Gastrocnemius medialis (tissue), 4 donors: ENCODE results near the gene TWIST2. TPM values are rescaled to one million over a fixed set of nuclear protein-coding genes. Genes with fewer than 3 reads are reported as not detected.

Source experiments
- ATAC-seq, 2 donors: fragments of 150-250 bp; one replicate each; pipeline ENCODE4 v1.9.1; 2016
- DNase-seq, 2 donors: peaks; one replicate each; pipeline ENCODE4 v3.0.0-alpha.2; 2019
- H3K27ac ChIP-seq, 4 donors: fragments of 200-600 bp; sonication (generic); 1 replicate in 1 of 4; 2 replicates in 3 of 4; pipeline ENCODE4 v1.5.1; 2016 to 2018; ENCODE audit warnings: mild to moderate bottlenecking in 2 of 4, moderate library complexity in 1 of 4
- H3K27me3 ChIP-seq, 3 donors: fragments of 200-600 bp; sonication (generic) in 2 of 3; 1 replicate in 1 of 3; 2 replicates in 2 of 3; pipeline versions ENCODE4 v1.5.1 to v1.6.0; 2016 to 2019; ENCODE audit warnings: mild to moderate bottlenecking in 1 of 3, moderate library complexity in 1 of 3
- H3K36me3 ChIP-seq, 2 donors: fragments of 200-600 bp; sonication (generic) in 1 of 2; one replicate each; pipeline ENCODE4 v1.5.1; 2017 to 2018
- H3K4me1 ChIP-seq, 2 donors: fragments of 200-600 bp; sonication (generic) in 1 of 2; one replicate each; pipeline ENCODE4 v1.5.1; 2016 to 2017; ENCODE audit warnings: mild to moderate bottlenecking in 2 of 2
- H3K4me3 ChIP-seq, 4 donors: fragments of 200-600 bp; sonication (generic) in 3 of 4; 1 replicate in 1 of 4; 2 replicates in 3 of 4; pipeline ENCODE4 v1.5.1; 2016 to 2019; ENCODE audit warnings: mild to moderate bottlenecking in 2 of 4
- H3K9me3 ChIP-seq, 3 donors: fragments of 200-600 bp; sonication (generic) in 2 of 3; 1 replicate in 1 of 3; 2 replicates in 2 of 3; pipeline ENCODE4 v1.5.1; 2016 to 2019
- CTCF ChIP-seq, 5 experiments: fragments of 450-650 bp in 3 of 5; fragments of 200-600 bp in 2 of 5; sonication (generic) in 2 of 5; IDR thresholded peaks in 4 of 5; conservative IDR thresholded peaks in 1 of 5; 1 replicate in 4 of 5; 2 replicates in 1 of 5; pipeline ENCODE4 v1.5.1; 2016 to 2019; ENCODE audit warnings: antibody characterized with exemption in 5 of 5, mild to moderate bottlenecking in 3 of 5, moderate library complexity in 3 of 5
- POLR2A ChIP-seq, 2 donors: fragments of 450-650 bp; IDR thresholded peaks; one replicate each; pipeline ENCODE4 v1.6.1; 2017; ENCODE audit warnings: antibody characterized with exemption in 2 of 2, mild to moderate bottlenecking in 2 of 2, moderate library complexity in 2 of 2
- in situ Hi-C, 4 donors: fragments of 200-750 bp; cut with MboI; loops; one replicate each; pipeline versions ENCODE4 v1.15.0 to v1.8.0; 2017; ENCODE audit warnings: low sequenced_read_pairs in 4 of 4
- intact Hi-C: fragments of 100-400 bp; cut with DNase I; formaldehyde crosslinking; loops from one replicate; pipeline ENCODE4 v1.15.1; 2023; ENCODE audit warnings: low total_unique reads
- total RNA-seq, 4 donors: library from RNA; depleted of rRNA; stranded (reverse); fragments of >200 nt; gene quantifications; one replicate each; pipeline versions ENCODE4 v1.1.0 to v1.2.3, GENCODE V29; 2016

The TWIST2 gene
- total RNA-seq, 4 donors from 2014 or later: 1.9 to 9.3 (median 2.2) TPM

- Histone ChIP-seq H3K36me3 (no peaks in the 10 kb centered on the region), H3K4me1 (peaks cover 0 to 4% of the 10 kb centered on the region in 2 donors), H3K27me3 (peaks cover 47 to 63% (median 53%) of the 10 kb centered on the region in 3 donors), H3K4me3 (no peak overlapping the region), H3K9me3 (no peaks in the 10 kb centered on the region), H3K27ac (no peak overlapping the region)
- DNase-seq (no peak), ATAC-seq (no peak)
- intact Hi-C loops: no loop called here
- no peak for TF ChIP-seq CTCF (IDR thresholded peaks at IDR 0.05 in 4 of 5, conservative IDR thresholded peaks at IDR 0.05 in 1 of 5)
- in situ Hi-C loops: no loop called here
Measured at GRCh38 chr2:238845583-238846377, 2.1 kb upstream of the TWIST2 start.

GRCh38 chr2:238846378-238846627 lies 1.6 kb upstream of the TWIST2 start:
- Histone ChIP-seq H3K9me3 (no peaks in the 10 kb centered on the region), H3K4me1 (peaks cover 0 to 4% of the 10 kb centered on the region in 2 donors), H3K27me3 (peaks cover 53 to 68% (median 57%) of the 10 kb centered on the region in 3 donors), H3K4me3 (peak overlapping the region in 1 of 4 donors; percentile 52), H3K27ac (no peak overlapping the region), H3K36me3 (no peaks in the 10 kb centered on the region)
- no peak for TF ChIP-seq POLR2A (IDR thresholded peaks at IDR 0.05)
- TF ChIP-seq CTCF (IDR thresholded peaks at IDR 0.05 in 4 of 5, conservative IDR thresholded peaks at IDR 0.05 in 1 of 5): no peak
- intact Hi-C loops (no loop called here), in situ Hi-C loops (no loop called here)
- ATAC-seq (no peak), DNase-seq (no peak)

GRCh38 chr2:238846628-238847418 lies 1.1 kb upstream of the TWIST2 start:
- peak overlapping the region in 2 of 4 donors; percentile 55 to 59 for H3K27ac ChIP-seq
- in situ Hi-C loops: no loop called here
- H3K9me3 ChIP-seq: no peaks in the 10 kb centered on the region
- intact Hi-C loops: no loop called here
- DNase-seq (no peak), ATAC-seq (peak; percentile 10 to 22)
- peaks cover 52 to 71% (median 57%) of the 10 kb centered on the region in 3 donors for H3K27me3 ChIP-seq
- TF ChIP-seq CTCF (IDR thresholded peaks at IDR 0.05 in 4 of 5, conservative IDR thresholded peaks at IDR 0.05 in 1 of 5) (no peak), POLR2A (IDR thresholded peaks at IDR 0.05) (no peak)
- no peaks in the 10 kb centered on the region for H3K36me3 ChIP-seq
- H3K4me3 ChIP-seq: peak overlapping the region; percentile 52 to 63 (median 56)
- H3K4me1 ChIP-seq: peaks cover 0 to 4% of the 10 kb centered on the region in 2 donors

- intact Hi-C loops: no loop called here
- H3K4me1 ChIP-seq: peaks cover 0 to 4% of the 10 kb centered on the region in 2 donors
- in situ Hi-C loops: no loop called here
Measured at GRCh38 chr2:238847419-238847801, 475 bp upstream of the TWIST2 start.

More at GRCh38 chr2:238847419-238847801, 475 bp upstream of the TWIST2 start:
- TF ChIP-seq POLR2A (IDR thresholded peaks at IDR 0.05): no peak
- TF ChIP-seq CTCF (IDR thresholded peaks at IDR 0.05 in 4 of 5, conservative IDR thresholded peaks at IDR 0.05 in 1 of 5): no peak
- ATAC-seq: peak in 1 of 2 donors; percentile 11
- peaks cover 51 to 66% (median 57%) of the 10 kb centered on the region in 3 donors for H3K27me3 ChIP-seq
- peak overlapping the region; percentile 48 to 59 (median 57) for H3K27ac ChIP-seq
- H3K9me3 ChIP-seq: no peaks in the 10 kb centered on the region
- peak overlapping the region; percentile 52 to 63 (median 56) for H3K4me3 ChIP-seq
- H3K36me3 ChIP-seq: no peaks in the 10 kb centered on the region
- no peak for DNase-seq
